SU-DHL-6 (cell line): ENCODE measurements around the gene CUX1.

Source experiments
- EZH2phosphoT487 ChIP-seq: fragments of 200-600 bp; sonication (generic), shearing (Covaris generic); conservative IDR thresholded peaks from 2 replicates; pipeline ENCODE4 v1.6.1; 2018; ENCODE audit warnings: mild to moderate bottlenecking, antibody characterized with exemption, low read length, moderate library complexity, mixed read lengths
- TF ChIP-seq, protein P1 (sequence below): fragments of 200-600 bp; sonication (generic); IDR thresholded peaks from one replicate; pipeline ENCODE4 v1.5.1; 2017; ENCODE audit warnings: antibody characterized with exemption, mild to moderate bottlenecking, low read length, moderate library complexity; ENCODE audit not compliant: insufficient read depth, poor library complexity, severe bottlenecking

DNA sequence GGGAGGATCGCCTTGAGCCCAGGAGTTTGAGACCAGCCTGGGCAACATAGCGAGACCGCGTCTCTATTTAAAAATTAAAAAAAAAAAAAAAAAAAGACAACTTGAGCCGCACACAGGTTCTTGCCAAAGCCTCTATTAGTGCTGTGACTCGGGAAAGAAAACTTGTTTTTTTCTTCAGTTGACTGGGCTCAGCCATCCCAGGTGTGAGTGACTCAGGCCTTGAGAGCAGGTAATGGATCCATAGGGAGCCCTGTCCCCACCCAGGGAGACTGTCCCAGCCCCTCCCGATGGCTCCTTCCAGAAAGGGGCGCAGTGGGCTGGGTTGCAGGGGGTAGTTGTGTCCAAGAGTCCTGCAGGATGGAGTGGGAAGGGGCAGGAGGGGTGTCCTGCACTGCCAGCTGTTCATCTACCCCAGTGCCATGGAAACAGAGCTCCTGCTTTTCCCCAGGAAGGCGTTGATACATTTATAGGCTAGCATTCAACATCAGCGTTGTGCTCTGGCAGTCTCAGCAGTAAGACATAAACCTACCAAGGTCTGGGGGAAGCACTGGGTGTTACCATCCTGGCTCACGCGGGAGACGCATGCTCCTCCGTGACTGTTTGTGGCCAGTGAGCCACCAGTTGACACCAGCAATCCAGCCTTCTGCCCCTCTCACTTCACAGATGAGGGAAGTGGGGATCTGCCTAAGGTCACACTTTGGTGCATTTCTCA lies 126.6 kb downstream of the CUX1 start:
- TF ChIP-seq, protein P1, sequence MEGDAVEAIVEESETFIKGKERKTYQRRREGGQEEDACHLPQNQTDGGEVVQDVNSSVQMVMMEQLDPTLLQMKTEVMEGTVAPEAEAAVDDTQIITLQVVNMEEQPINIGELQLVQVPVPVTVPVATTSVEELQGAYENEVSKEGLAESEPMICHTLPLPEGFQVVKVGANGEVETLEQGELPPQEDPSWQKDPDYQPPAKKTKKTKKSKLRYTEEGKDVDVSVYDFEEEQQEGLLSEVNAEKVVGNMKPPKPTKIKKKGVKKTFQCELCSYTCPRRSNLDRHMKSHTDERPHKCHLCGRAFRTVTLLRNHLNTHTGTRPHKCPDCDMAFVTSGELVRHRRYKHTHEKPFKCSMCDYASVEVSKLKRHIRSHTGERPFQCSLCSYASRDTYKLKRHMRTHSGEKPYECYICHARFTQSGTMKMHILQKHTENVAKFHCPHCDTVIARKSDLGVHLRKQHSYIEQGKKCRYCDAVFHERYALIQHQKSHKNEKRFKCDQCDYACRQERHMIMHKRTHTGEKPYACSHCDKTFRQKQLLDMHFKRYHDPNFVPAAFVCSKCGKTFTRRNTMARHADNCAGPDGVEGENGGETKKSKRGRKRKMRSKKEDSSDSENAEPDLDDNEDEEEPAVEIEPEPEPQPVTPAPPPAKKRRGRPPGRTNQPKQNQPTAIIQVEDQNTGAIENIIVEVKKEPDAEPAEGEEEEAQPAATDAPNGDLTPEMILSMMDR: no peak
- TF ChIP-seq EZH2phosphoT487: no peak
